HL-60 (cell line): ENCODE data around the gene WDR43.
A peak's percentile ranks its signal among the peaks of the same experiment; 100 is the strongest.

Experiments used
- GABPA ChIP-seq: IDR thresholded peaks from 2 replicates; pipeline ENCODE4 v1.6.1; 2012; ENCODE audit warnings: low read depth
- POLR2AphosphoS5 ChIP-seq: IDR thresholded peaks from 2 replicates; pipeline ENCODE4 v1.6.1; 2012; ENCODE audit warnings: low read depth
- SPI1 ChIP-seq: IDR thresholded peaks from 2 replicates; pipeline ENCODE4 v1.6.1; 2012; ENCODE audit warnings: low read depth, mild to moderate bottlenecking, borderline replicate concordance
- TF ChIP-seq, protein P1 (sequence below): IDR thresholded peaks from one replicate; pipeline ENCODE4 v1.5.1; 2011; ENCODE audit warnings: low read length, control low read depth, inconsistent platforms; ENCODE audit not compliant: insufficient read depth

DNA sequence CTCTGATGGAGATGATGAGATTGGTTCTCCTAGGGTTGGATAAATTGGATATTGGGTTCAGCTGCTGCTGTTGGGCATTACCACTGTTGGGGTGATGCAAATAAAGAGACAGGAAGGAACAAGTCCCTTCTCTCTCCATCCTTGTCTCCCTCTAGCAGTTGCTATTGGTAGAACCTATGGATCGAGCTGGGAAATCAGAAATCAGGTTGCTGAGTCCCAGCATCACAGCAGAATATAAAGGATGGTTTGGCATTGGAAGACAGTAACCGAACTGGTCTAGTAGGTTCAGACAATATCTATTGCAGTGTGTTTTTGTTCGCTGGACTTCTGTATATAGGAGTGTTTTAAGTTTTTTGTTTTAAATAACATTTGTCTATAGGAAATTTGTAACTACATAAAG, 8.1 kb downstream of the WDR43 start:
- TF ChIP-seq, protein P1, sequence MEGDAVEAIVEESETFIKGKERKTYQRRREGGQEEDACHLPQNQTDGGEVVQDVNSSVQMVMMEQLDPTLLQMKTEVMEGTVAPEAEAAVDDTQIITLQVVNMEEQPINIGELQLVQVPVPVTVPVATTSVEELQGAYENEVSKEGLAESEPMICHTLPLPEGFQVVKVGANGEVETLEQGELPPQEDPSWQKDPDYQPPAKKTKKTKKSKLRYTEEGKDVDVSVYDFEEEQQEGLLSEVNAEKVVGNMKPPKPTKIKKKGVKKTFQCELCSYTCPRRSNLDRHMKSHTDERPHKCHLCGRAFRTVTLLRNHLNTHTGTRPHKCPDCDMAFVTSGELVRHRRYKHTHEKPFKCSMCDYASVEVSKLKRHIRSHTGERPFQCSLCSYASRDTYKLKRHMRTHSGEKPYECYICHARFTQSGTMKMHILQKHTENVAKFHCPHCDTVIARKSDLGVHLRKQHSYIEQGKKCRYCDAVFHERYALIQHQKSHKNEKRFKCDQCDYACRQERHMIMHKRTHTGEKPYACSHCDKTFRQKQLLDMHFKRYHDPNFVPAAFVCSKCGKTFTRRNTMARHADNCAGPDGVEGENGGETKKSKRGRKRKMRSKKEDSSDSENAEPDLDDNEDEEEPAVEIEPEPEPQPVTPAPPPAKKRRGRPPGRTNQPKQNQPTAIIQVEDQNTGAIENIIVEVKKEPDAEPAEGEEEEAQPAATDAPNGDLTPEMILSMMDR, result no peak
- TF ChIP-seq SPI1, result no peak
- TF ChIP-seq POLR2AphosphoS5, result peak; percentile 15; the same call in 1 of the 2 replicates
- TF ChIP-seq GABPA, result no peak
